OCI-LY7 (cell line): Measurements from ENCODE around the gene WASHC2C.
"Not testable (repeated sequence)": the region's sequence is repeated elsewhere in the genome, so short reads cannot be mapped to it uniquely, and the experiment has no call there.

Experiments used
- EZH2phosphoT487 ChIP-seq: fragments of 200-600 bp; sonication (generic); IDR thresholded peaks from 2 replicates; pipeline ENCODE4 v1.6.1; 2018; ENCODE audit warnings: low read depth, borderline replicate concordance, mild to moderate bottlenecking, mixed run types, antibody characterized with exemption, low read length, moderate library complexity, mixed read lengths
- TF ChIP-seq, protein P1 (sequence below): fragments of 200-600 bp; sonication (generic); conservative IDR thresholded peaks from 2 replicates; pipeline ENCODE4 v1.5.1; 2014; ENCODE audit warnings: mild to moderate bottlenecking, antibody characterized with exemption, low read length, moderate library complexity, mixed read lengths

DNA sequence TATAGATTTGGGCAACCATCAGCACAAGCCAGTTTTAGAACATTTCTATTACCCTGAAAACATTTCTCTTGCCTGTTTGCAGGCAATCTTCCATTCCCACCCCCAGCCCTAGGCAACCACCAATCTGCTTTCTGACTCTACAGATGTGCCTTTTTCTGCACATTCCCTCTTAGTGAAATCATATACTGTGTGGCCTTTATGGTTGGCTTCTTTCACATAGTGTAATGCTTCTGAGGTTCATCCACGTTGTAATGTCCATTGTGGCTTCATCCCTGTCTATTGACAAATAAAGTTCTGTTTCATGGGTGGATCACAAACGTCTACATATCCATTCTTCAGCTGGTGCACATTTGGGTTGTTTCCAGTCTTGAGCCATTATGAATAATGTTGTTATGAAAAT is 77.9 kb downstream of the WASHC2C start:
- TF ChIP-seq, protein P1, sequence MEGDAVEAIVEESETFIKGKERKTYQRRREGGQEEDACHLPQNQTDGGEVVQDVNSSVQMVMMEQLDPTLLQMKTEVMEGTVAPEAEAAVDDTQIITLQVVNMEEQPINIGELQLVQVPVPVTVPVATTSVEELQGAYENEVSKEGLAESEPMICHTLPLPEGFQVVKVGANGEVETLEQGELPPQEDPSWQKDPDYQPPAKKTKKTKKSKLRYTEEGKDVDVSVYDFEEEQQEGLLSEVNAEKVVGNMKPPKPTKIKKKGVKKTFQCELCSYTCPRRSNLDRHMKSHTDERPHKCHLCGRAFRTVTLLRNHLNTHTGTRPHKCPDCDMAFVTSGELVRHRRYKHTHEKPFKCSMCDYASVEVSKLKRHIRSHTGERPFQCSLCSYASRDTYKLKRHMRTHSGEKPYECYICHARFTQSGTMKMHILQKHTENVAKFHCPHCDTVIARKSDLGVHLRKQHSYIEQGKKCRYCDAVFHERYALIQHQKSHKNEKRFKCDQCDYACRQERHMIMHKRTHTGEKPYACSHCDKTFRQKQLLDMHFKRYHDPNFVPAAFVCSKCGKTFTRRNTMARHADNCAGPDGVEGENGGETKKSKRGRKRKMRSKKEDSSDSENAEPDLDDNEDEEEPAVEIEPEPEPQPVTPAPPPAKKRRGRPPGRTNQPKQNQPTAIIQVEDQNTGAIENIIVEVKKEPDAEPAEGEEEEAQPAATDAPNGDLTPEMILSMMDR = not testable (repeated sequence)
- not testable (repeated sequence) for TF ChIP-seq EZH2phosphoT487
